Gastroesophageal sphincter (tissue), 4 donors: Measurements from ENCODE around the gene C20orf144. TPM values are rescaled to one million over a fixed set of nuclear protein-coding genes. Genes with fewer than 3 reads are reported as not detected.
"Not testable (repeated sequence)": the region's sequence is repeated elsewhere in the genome, so short reads cannot be mapped to it uniquely, and the experiment has no call there.

Experiments used
- ATAC-seq: fragments of 150-250 bp; one replicate; pipeline ENCODE4 v1.9.1; 2016; ENCODE audit warnings: mild to moderate bottlenecking, moderate library complexity
- H3K27ac ChIP-seq, 4 donors: fragments of 200-600 bp; sonication (generic) in 3 of 4; 1 replicate in 3 of 4; 2 replicates in 1 of 4; pipeline ENCODE4 v1.5.1; 2016 to 2019
- H3K27me3 ChIP-seq: fragments of 200-600 bp; sonication (generic); one replicate; pipeline ENCODE4 v1.5.1; 2019
- H3K36me3 ChIP-seq, 2 donors: fragments of 200-600 bp; sonication (generic); one replicate each; pipeline ENCODE4 v1.5.1; 2019; ENCODE audit warnings: control low read depth in 1 of 2
- H3K4me1 ChIP-seq, 3 donors: fragments of 200-600 bp; sonication (generic); 1 replicate in 2 of 3; 2 replicates in 1 of 3; pipeline ENCODE4 v1.5.1; 2016 to 2019; ENCODE audit warnings: control low read depth in 2 of 3
- H3K4me3 ChIP-seq, 2 donors: fragments of 200-600 bp; sonication (generic); one replicate each; pipeline ENCODE4 v1.5.1; 2019; ENCODE audit warnings: mild to moderate bottlenecking in 1 of 2, moderate library complexity in 1 of 2
- H3K9me3 ChIP-seq, 3 donors: fragments of 200-600 bp; sonication (generic); one replicate each; pipeline ENCODE4 v1.5.1; 2017 to 2019; ENCODE audit warnings: control low read depth in 2 of 3
- CTCF ChIP-seq, 4 experiments: fragments of 200-600 bp in 2 of 4; fragments of 450-650 bp in 2 of 4; sonication (generic) in 1 of 4; IDR thresholded peaks; one replicate each; pipeline ENCODE4 v1.5.1; 2017 to 2019; ENCODE audit warnings: antibody characterized with exemption in 4 of 4, mild to moderate bottlenecking in 2 of 4, moderate library complexity in 2 of 4
- EP300 ChIP-seq: sonication (generic); formaldehyde crosslinking; IDR thresholded peaks from one replicate; pipeline ENCODE4 v1.6.1; 2017; ENCODE audit warnings: antibody characterized with exemption, mild to moderate bottlenecking
- POLR2A ChIP-seq, 2 donors: fragments of 450-650 bp; IDR thresholded peaks; one replicate each; pipeline ENCODE4 v1.6.1; 2017; ENCODE audit warnings: antibody characterized with exemption in 2 of 2, mild to moderate bottlenecking in 2 of 2, moderate library complexity in 1 of 2
- POLR2AphosphoS5 ChIP-seq: sonication (generic); formaldehyde crosslinking; IDR thresholded peaks from one replicate; pipeline ENCODE4 v1.6.1; 2017; ENCODE audit warnings: antibody characterized with exemption
- WGBS, 2 donors: methylation state at CpG; one replicate each; pipeline ENCODE4 v1.1.5; 2018; ENCODE audit warnings: low coverage in 1 of 2; 5-methylcytosine and 5-hydroxymethylcytosine counted together
- total RNA-seq, 4 donors: library from RNA; depleted of rRNA; stranded (reverse); fragments of >200 nt; gene quantifications; one replicate each; pipeline ENCODE4 v1.1.0, GENCODE V29; 2016

Gene C20orf144
- total RNA-seq, 4 donors from 2014 or later: not detected

DNA sequence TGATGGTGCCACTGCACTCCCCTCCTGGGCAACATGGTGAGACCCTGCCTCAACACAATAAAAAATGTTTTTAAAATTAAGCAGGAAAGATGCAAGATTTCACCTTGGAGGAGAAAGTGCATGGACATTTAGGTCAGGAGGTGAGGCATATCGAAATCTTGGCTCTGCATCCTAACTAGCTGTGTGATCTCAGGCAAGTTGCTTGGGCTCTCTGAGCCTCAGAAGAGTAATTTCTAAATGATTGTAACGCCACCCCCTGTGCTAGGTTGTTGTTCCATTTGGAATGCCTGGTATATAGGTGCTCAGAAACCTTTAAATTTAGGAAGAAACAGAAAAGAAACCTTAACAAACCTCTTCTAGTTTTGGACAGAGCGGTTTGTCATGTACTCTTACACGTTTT is 35.9 kb upstream of the C20orf144 start:
- H3K27me3 ChIP-seq: no peaks in the 10 kb centered on the region
- H3K9me3 ChIP-seq: no peaks in the 10 kb centered on the region
- H3K4me3 ChIP-seq: no peak overlapping the region
- no peak for ATAC-seq
- H3K4me1 ChIP-seq: no peaks in the 10 kb centered on the region
- H3K27ac ChIP-seq: no peak overlapping the region
- WGBS, 2 donors: 86 to 92% methylated on average over 4 of the region's 4 CpGs
- TF ChIP-seq POLR2A (IDR thresholded peaks at IDR 0.05): no peak
- no peak for TF ChIP-seq EP300
- no peak for TF ChIP-seq POLR2AphosphoS5
- TF ChIP-seq CTCF (IDR thresholded peaks at IDR 0.05): no peak
- H3K36me3 ChIP-seq: peaks cover 0 to 84% of the 10 kb centered on the region in 2 donors

DNA sequence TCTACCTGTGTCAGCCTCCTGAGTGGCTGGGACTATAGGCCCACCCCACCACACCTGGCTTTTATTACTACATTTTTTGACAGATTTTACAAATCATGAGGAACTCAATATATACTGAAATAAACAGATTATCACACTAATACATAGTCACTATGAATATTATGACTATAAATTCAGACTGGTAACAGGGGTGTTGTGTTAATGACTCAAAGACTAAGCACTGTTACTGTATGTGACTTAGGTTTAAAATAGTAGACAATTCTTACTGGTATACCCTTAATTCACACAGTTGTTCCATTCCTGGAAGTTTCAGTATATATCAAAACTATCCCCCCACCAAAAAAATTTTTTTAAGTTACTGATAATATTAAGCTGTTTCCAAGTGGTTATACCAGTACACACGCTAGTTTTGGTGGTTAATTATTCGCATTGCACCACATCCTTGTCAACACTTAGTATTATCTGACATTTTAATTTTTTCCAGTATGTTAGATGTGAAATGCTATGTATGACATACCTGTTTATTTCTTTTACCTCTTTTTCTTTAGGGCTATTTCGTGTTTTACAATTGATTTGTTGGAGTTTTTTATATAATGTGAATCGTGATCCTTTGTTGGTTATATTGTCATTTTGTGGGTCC is 34.4 kb upstream of the C20orf144 start:
- WGBS, 2 donors: 91 to 92% methylated on average over 4 of the region's 4 CpGs
- Histone ChIP-seq H3K4me3 (no peak overlapping the region), H3K9me3 (no peaks in the 10 kb centered on the region), H3K27me3 (no peaks in the 10 kb centered on the region), H3K4me1 (no peaks in the 10 kb centered on the region), H3K27ac (no peak overlapping the region), H3K36me3 (peaks cover 0 to 96% of the 10 kb centered on the region in 2 donors)
- TF ChIP-seq POLR2A (IDR thresholded peaks at IDR 0.05) (no peak), POLR2AphosphoS5 (no peak), CTCF (IDR thresholded peaks at IDR 0.05) (no peak), EP300 (no peak)
- no peak for ATAC-seq

DNA sequence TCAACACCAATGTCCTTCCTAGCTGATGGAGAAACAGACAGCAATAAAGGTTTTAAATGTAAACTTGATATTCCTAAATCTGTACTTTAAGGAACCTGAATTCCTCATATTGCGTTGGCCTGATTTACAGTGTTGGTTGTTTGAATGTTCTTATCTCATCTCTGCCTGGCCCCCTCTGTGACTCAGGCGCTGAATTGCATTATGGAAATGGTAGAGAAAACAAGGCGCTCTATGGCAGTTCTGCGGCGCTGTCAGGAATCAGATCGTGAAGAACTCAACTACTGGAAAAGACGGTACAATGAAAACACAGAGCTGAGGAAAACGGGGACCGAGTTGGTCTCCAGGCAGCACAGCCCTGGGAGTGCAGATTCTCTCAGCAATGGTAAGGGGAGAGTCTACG is 32.6 kb upstream of the C20orf144 start:
- no peak overlapping the region for H3K4me3 ChIP-seq
- WGBS, 2 donors: 85 to 94% methylated on average over 6 to 10 of the region's 10 CpGs
- no peak for TF ChIP-seq POLR2A (IDR thresholded peaks at IDR 0.05)
- no peak for TF ChIP-seq EP300
- no peak for TF ChIP-seq CTCF (IDR thresholded peaks at IDR 0.05)
- no peak for TF ChIP-seq POLR2AphosphoS5
- H3K27me3 ChIP-seq: no peaks in the 10 kb centered on the region
- no peak for ATAC-seq
- H3K9me3 ChIP-seq: no peaks in the 10 kb centered on the region
- no peak overlapping the region for H3K27ac ChIP-seq
- H3K4me1 ChIP-seq: no peaks in the 10 kb centered on the region
- H3K36me3 ChIP-seq: peaks cover 0 to 98% of the 10 kb centered on the region in 2 donors

- H3K4me3 ChIP-seq: no peak overlapping the region
- no peaks in the 10 kb centered on the region for H3K9me3 ChIP-seq
- 88% methylated on average over 2 to 5 of the region's 5 CpGs for WGBS, 2 donors
- no peaks in the 10 kb centered on the region for H3K27me3 ChIP-seq
- no peak for TF ChIP-seq EP300
- TF ChIP-seq POLR2A (IDR thresholded peaks at IDR 0.05): no peak
- no peak for ATAC-seq
- H3K4me1 ChIP-seq: no peaks in the 10 kb centered on the region
- no peak overlapping the region for H3K27ac ChIP-seq
- H3K36me3 ChIP-seq: peaks cover 0 to 96% of the 10 kb centered on the region in 2 donors
Observed at GRCh38 chr20:33629979-33630378, 32.1 kb upstream of the C20orf144 start.

GRCh38 chr20:33630507-33630906 is 31.6 kb upstream of the C20orf144 start:
- Histone ChIP-seq H3K9me3 (no peaks in the 10 kb centered on the region), H3K4me1 (no peaks in the 10 kb centered on the region), H3K27ac (no peak overlapping the region), H3K4me3 (no peak overlapping the region), H3K27me3 (no peaks in the 10 kb centered on the region), H3K36me3 (peaks cover 0 to 95% of the 10 kb centered on the region in 2 donors)
- TF ChIP-seq CTCF (IDR thresholded peaks at IDR 0.05): no peak
- no peak for TF ChIP-seq POLR2A (IDR thresholded peaks at IDR 0.05)
- TF ChIP-seq POLR2AphosphoS5: no peak
- no peak for TF ChIP-seq EP300
- no peak for ATAC-seq
- 78 to 95% methylated on average over 4 of the region's 4 CpGs for WGBS, 2 donors

DNA sequence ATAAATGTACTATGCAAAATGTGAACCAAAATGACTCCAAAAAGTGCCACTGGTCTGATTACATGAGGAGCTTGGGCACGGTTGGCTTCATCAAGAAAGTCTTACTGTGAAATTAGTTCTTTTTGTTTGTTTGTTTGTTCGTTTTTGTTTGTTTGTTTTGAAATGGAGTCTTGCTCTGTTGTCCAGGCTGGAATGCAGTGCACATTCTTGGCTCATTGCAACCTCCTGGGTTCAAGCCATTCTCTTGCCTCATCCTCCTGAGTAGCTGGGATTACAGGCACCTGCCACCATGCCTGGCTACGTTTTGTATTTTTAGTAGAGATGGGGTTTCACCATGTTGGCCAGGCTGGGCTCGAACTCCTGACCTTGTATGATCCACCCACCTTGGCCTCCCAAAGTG is 30.2 kb upstream of the C20orf144 start:
- WGBS, 2 donors: 65 to 69% methylated on average over 2 to 4 of the region's 4 CpGs
- peaks cover 0 to 90% of the 10 kb centered on the region in 2 donors for H3K36me3 ChIP-seq
- H3K9me3 ChIP-seq: not testable (repeated sequence)

More for the DNA sequence above, 30.2 kb upstream of the C20orf144 start:
- not testable (repeated sequence) for ATAC-seq, H3K4me3 ChIP-seq, H3K27ac ChIP-seq, H3K4me1 ChIP-seq, H3K27me3 ChIP-seq
